Activated CD4-positive, alpha-beta T cell treated with anti-CD3 and anti-CD28 coated beads, Interleukin-2, amount 10 ng/mL, durations not matched to agents 7 days and 5 days (primary cell): ENCODE results near the gene FAM20C. TPM values are rescaled to one million over a fixed set of nuclear protein-coding genes. Genes with fewer than 3 reads are reported as not detected.

Experiments
- CTCF ChIA-PET: fragments of 350-600 bp; sonication (Branson Sonifier 250); formaldehyde crosslinking; loops from one replicate; lab custom pipeline; 2021; ENCODE audit warnings: antibody characterized with exemption; lab: Charles Lee
- POLR2A ChIA-PET: fragments of 350-600 bp; sonication (Branson Sonifier 250); formaldehyde crosslinking; loops from one replicate; lab custom pipeline; 2021; ENCODE audit warnings: antibody characterized with exemption; lab: Charles Lee
- DNase-seq: peaks from one replicate; pipeline ENCODE4 v3.0.0-alpha.2; 2020
- H3K27ac Mint-ChIP-seq: one replicate; pipeline ENCODE4 v1.8.0; 2021; ENCODE audit warnings: mild to moderate bottlenecking, moderate library complexity, mixed read lengths
- H3K27me3 Mint-ChIP-seq: one replicate; pipeline ENCODE4 v1.8.0; 2021; ENCODE audit warnings: mixed read lengths
- H3K36me3 Mint-ChIP-seq: one replicate; pipeline ENCODE4 v1.8.0; 2021; ENCODE audit warnings: low read depth, mixed read lengths
- H3K4me1 Mint-ChIP-seq: one replicate; pipeline ENCODE4 v1.8.0; 2021; ENCODE audit warnings: mixed read lengths
- H3K4me3 Mint-ChIP-seq: one replicate; pipeline ENCODE4 v1.8.0; 2021; ENCODE audit warnings: mild to moderate bottlenecking, moderate library complexity, mixed read lengths
- H3K9me3 Mint-ChIP-seq: one replicate; pipeline ENCODE4 v1.8.0; 2021; ENCODE audit warnings: mixed read lengths
- total RNA-seq, 2 experiments: library from RNA; stranded (reverse); gene quantifications; one replicate each; pipeline ENCODE4 v1.2.3, GENCODE V29; 2021

FAM20C gene
- total RNA-seq, 2 experiments from 2014 or later, result 0.29 to 0.47 TPM

GRCh38 chr7:152702-153391, 39.5 kb upstream of the FAM20C start:
- Mint-ChIP-seq H3K9me3 (no peaks in the 10 kb centered on the region), H3K27ac (no peak overlapping the region), H3K4me1 (peaks cover 19% of the 10 kb centered on the region), H3K4me3 (no peak overlapping the region), H3K36me3 (peaks cover 6% of the 10 kb centered on the region), H3K27me3 (no peaks in the 10 kb centered on the region)
- no peak for DNase-seq
- CTCF ChIA-PET, result interaction anchor here (0.9 kb wide), 1 partner anchor 8 kb away, joined by 3 read pairs; no protein-coding TSS in a partner anchor
- POLR2A ChIA-PET, result no interaction called here

DNA sequence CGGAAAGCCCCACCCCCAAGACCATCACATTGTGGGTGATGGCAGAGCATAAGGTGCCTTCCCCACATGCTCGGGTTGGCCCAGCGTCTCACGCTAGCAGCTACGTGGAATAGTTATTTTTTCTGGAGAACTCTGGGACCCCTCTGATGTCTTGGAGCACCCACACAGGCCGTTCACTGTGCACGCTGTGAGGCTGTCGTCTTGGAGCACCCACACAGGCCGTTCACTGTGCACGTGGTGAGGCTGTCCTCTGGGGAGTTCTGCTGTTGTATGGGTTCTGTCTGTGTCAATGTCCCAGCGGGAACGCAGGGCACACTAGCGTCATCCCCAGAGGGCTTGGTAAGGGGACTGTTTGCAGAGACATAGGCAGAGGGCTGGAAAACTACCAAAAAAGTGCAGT, 38.8 kb upstream of the FAM20C start:
- ChIA-PET POLR2A (no interaction called here), CTCF (no interaction called here)
- no peak for DNase-seq
- no peaks in the 10 kb centered on the region for H3K9me3 Mint-ChIP-seq
- H3K27me3 Mint-ChIP-seq, result no peaks in the 10 kb centered on the region
- H3K27ac Mint-ChIP-seq, result no peak overlapping the region
- no peak overlapping the region for H3K4me3 Mint-ChIP-seq
- peaks cover 17% of the 10 kb centered on the region for H3K4me1 Mint-ChIP-seq
- H3K36me3 Mint-ChIP-seq, result no peaks in the 10 kb centered on the region

- ChIA-PET CTCF (interaction anchor here (1.2 kb wide), 1 partner anchor 10 kb away, joined by 3 read pairs; no protein-coding TSS in a partner anchor), POLR2A (no interaction called here)
- Mint-ChIP-seq H3K27ac (no peak overlapping the region), H3K4me3 (no peak overlapping the region), H3K4me1 (peaks cover 15% of the 10 kb centered on the region), H3K27me3 (no peaks in the 10 kb centered on the region), H3K36me3 (no peaks in the 10 kb centered on the region), H3K9me3 (no peaks in the 10 kb centered on the region)
- DNase-seq, result no peak
Observed at GRCh38 chr7:154096-154799, 38.1 kb upstream of the FAM20C start.

GRCh38 chr7:155469-155900, 36.9 kb upstream of the FAM20C start:
- POLR2A ChIA-PET, result no interaction called here
- Mint-ChIP-seq H3K9me3 (no peaks in the 10 kb centered on the region), H3K27ac (no peak overlapping the region), H3K4me3 (no peak overlapping the region), H3K36me3 (no peaks in the 10 kb centered on the region), H3K4me1 (peaks cover 4% of the 10 kb centered on the region), H3K27me3 (no peaks in the 10 kb centered on the region)
- no peak for DNase-seq
- CTCF ChIA-PET, result interaction anchor here (1.2 kb wide), 2 partner anchors 9 to 11 kb away, joined by 3 to 4 read pairs; no protein-coding TSS in a partner anchor

DNA sequence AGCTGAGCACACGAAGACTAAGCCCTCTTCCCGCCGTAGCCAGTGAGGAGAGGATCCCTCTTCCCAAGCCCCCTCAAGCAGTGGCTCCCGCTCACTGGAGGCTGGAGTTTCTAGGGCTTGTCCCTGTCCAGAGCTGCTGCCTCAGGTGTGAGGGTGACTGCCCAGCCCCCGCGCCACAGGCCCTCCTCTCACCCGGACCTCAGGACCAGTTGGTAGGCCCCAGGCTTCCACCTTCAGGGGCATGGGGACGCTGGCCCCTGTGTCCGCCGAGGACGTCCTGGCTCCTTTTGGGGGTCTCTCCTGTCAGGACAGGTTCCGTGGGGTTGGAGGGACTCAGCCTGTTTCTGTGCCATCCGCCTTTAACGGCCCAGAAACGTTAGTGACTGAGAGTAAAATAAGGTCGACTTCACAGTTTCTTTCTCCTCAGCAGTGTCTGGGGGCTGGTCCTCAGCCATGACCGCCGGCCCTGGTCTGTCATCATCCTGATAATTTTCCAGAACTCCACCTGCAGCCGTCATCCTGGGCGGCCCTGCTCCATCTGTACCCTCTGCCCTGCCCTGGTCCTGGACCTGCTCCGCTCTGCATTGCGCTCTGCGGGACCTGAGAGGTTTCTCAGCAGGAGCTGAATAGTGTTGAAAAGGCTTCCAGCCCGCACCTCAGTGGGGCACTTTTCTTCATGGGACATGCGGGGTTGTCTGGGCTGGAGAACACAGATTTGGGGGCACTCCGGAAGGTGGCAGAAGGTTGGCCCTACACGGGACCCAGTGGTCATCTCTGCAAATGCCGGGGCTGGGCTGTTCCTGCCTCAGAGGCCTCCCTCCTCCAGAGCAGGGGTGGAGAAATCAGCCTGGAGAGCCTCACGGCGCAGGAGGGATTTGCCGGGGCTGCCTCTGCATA, 36.0 kb upstream of the FAM20C start:
- H3K27me3 Mint-ChIP-seq, result no peaks in the 10 kb centered on the region
- H3K27ac Mint-ChIP-seq, result no peak overlapping the region
- no peaks in the 10 kb centered on the region for H3K36me3 Mint-ChIP-seq
- ChIA-PET CTCF (interaction anchor here (0.5 to 1.2 kb wide), 2 partner anchors 12 to 41 kb away, joined by 4 read pairs; no protein-coding TSS in a partner anchor), POLR2A (no interaction called here)
- no peak for DNase-seq
- no peak overlapping the region for H3K4me3 Mint-ChIP-seq
- H3K9me3 Mint-ChIP-seq, result no peaks in the 10 kb centered on the region
- no peaks in the 10 kb centered on the region for H3K4me1 Mint-ChIP-seq

DNA sequence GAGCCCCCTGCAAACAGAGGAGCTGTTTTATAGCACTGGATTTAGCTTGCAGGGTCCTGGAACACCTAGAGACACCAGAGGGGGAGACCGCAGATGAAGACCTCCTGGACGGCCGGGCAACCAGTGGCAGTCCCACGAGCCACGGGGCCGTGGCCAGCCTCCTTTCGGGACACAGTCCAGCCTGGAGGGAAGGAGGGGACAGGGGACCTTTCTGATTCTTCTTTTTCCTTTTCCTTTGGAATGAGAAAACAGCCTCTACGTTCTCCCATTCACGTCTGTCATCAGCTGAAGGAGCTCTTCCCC, 35.4 kb upstream of the FAM20C start:
- CTCF ChIA-PET, result interaction anchor here (0.5 kb wide), 1 partner anchor 42 kb away, joined by 4 read pairs; no protein-coding TSS in a partner anchor
- H3K27ac Mint-ChIP-seq, result no peak overlapping the region
- H3K4me1 Mint-ChIP-seq, result no peaks in the 10 kb centered on the region
- no peaks in the 10 kb centered on the region for H3K36me3 Mint-ChIP-seq
- no peak overlapping the region for H3K4me3 Mint-ChIP-seq
- no peaks in the 10 kb centered on the region for H3K9me3 Mint-ChIP-seq
- no peaks in the 10 kb centered on the region for H3K27me3 Mint-ChIP-seq
- POLR2A ChIA-PET, result no interaction called here
- no peak for DNase-seq

DNA sequence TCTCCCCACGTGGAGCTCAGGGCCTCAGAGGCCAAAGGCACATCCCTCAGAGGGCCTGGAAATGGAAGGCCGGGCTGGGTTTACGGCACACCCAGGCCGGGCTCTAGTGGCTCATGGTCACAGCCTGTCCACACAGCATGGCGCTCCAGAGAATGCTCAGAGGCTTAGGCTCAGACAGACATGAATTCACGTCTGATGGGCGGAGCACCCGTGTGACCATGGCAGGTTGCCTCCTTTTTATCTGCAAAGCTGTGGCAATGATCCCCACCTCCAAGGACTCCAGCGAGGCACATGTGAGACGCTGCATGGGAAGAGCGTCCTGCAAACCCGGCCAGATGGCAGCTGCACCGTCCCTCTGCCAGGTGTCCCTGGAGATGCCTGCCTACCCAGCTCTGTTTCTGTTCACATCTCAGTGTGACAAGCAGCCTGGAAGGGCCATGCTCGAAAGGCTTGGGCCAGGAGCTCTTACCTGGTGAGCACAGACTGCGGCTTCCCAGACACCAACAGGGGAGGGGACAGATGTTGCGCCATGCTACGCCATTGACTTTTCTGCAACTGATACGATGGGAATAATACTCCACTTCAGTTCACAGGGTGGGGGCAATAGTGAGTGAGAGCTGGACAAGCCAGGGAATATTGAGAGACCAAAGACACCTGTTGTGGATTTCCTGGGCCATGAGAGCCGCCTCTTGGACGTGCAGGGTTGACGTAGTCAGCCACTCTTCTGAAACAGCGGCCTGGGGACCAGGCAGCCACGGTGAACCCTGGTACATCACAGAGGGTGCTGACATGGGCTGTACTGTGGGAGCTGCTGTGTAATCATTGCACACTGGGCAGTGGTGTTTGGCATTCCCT, 34.4 kb upstream of the FAM20C start:
- ChIA-PET POLR2A (no interaction called here), CTCF (no interaction called here)
- Mint-ChIP-seq H3K4me3 (no peak overlapping the region), H3K27me3 (no peaks in the 10 kb centered on the region), H3K4me1 (no peaks in the 10 kb centered on the region), H3K27ac (peak overlapping the region; percentile 62), H3K36me3 (no peaks in the 10 kb centered on the region), H3K9me3 (no peaks in the 10 kb centered on the region)
- DNase-seq, result no peak

- H3K36me3 Mint-ChIP-seq, result no peaks in the 10 kb centered on the region
- POLR2A ChIA-PET, result no interaction called here
- no peaks in the 10 kb centered on the region for H3K4me1 Mint-ChIP-seq
- no peaks in the 10 kb centered on the region for H3K27me3 Mint-ChIP-seq
- CTCF ChIA-PET, result no interaction called here
- no peak overlapping the region for H3K27ac Mint-ChIP-seq
- H3K4me3 Mint-ChIP-seq, result no peak overlapping the region
- H3K9me3 Mint-ChIP-seq, result no peaks in the 10 kb centered on the region
- DNase-seq, result no peak
Observed at GRCh38 chr7:158771-159170, 33.6 kb upstream of the FAM20C start.

GRCh38 chr7:159370-160270, 32.8 kb upstream of the FAM20C start:
- POLR2A ChIA-PET, result no interaction called here
- no peaks in the 10 kb centered on the region for H3K4me1 Mint-ChIP-seq

GRCh38 chr7:160958-161725, 31.2 kb upstream of the FAM20C start:
- POLR2A ChIA-PET, result no interaction called here
- peaks cover under 1% of the 10 kb centered on the region for H3K27me3 Mint-ChIP-seq
- H3K4me1 Mint-ChIP-seq, result no peaks in the 10 kb centered on the region
- H3K9me3 Mint-ChIP-seq, result no peaks in the 10 kb centered on the region
- H3K36me3 Mint-ChIP-seq, result no peaks in the 10 kb centered on the region
- no peak overlapping the region for H3K4me3 Mint-ChIP-seq
- DNase-seq, result no peak
- CTCF ChIA-PET, result no interaction called here
- H3K27ac Mint-ChIP-seq, result no peak overlapping the region

More at GRCh38 chr7:159370-160270, 32.8 kb upstream of the FAM20C start:
- H3K36me3 Mint-ChIP-seq, result no peaks in the 10 kb centered on the region
- CTCF ChIA-PET, result no interaction called here
- no peaks in the 10 kb centered on the region for H3K27me3 Mint-ChIP-seq
- H3K9me3 Mint-ChIP-seq, result no peaks in the 10 kb centered on the region
- H3K27ac Mint-ChIP-seq, result no peak overlapping the region
- no peak for DNase-seq
- no peak overlapping the region for H3K4me3 Mint-ChIP-seq
